Measurements from ENCODE around the gene MMP25.

MMP25 gene

DNA sequence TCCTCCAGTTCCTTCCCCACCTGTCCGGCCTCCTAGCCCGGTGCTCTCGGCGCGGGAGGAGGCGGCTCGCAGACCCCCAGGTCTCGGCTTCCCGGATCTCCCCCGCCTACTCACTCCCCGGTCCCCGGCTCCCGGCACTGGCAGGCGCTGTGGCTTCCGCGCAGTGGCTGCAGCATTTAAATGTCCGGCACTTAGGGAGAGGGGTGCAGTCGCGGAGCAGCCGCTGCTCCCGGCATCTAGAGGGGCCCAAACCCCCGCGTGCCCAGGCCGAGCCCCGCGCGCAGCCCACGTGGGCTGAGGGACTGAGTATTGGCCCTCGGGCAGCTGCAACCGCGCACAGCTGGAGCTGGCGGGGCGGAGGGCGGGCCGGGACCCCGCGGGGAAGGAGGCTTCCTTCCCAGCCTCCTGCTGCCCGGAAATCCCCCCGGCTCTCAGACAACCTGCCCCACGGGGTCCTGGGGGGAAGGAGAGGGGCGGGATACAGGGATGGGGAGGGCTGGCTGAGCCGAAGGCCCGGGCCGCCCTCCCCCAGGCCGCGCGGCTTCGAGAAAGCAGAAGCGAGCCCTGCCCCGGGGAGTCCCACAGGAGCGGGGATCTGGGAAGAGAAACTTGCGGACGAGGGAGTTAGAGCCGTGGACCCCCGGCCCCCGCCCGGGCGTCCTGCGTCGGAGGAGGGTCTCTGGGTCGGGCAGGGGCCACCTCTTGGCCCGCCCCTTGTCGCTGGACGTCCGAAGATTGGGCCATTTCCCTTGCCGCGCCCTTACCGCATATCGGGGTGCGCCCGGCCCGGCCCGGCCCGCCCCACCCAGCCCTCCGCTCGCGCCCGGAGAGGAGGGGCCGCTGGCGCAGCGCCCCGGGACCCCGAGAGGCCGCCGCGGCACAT, at the start of gene MMP25:
TSS of gene MMP25 (plus strand) at position 804 of the 883 bp plus-strand sequence. CDS start 357 bp downstream, outside the sequence.
- POLR2A ChIA-PET = no interaction called here
- DNase-seq (ENCODE audit: extremely low spot score) = peak; percentile 74
- CTCF ChIA-PET = interaction anchor here (0.6 to 8.9 kb wide), 3 partner anchors 13 to 14 kb away, joined by 3 to 140 read pairs (median 3); no protein-coding TSS in a partner anchor
- TF ChIP-seq CTCF (IDR thresholded peaks at IDR 0.05; ENCODE audit: control extremely low read depth, extremely low read depth, low read depth, missing control alignments) = no peak

DNA sequence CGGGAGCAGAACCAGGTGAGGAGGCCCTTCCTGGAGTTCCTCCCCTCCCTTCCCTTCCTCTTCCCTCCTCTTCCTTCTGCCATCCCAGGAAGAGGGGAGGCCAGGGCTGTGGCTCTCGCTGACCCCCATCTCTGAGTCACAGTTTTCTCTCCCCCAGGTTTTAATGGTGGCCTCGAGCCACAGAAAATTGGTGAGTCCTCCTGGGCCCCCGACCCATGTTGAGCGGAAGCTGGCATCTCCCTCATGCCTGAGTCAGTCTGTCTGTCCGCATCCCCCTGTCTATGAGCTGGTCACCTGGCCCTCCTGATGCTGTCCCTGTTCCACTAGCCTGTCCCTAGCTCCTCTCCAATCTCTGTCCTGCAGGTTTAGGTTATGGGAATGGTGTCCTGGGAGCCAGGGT, 46.4 kb upstream of the MMP25 start:
- CTCF ChIA-PET = interaction anchor here (1.3 to 11.8 kb wide), 2 partner anchors 17 to 26 kb away, joined by 4 to 231 read pairs; partner anchors contain the start of genes CLDN6, HCFC1R1, THOC6 and TNFRSF12A
- TF ChIP-seq CTCF (IDR thresholded peaks at IDR 0.05; ENCODE audit: control extremely low read depth, extremely low read depth, low read depth, missing control alignments) = no peak
- no peak for DNase-seq (ENCODE audit: extremely low spot score)
- POLR2A ChIA-PET = no interaction called here

- ChIA-PET CTCF (interaction anchor here (1.2 to 11.8 kb wide), 3 partner anchors 18 to 73 kb away, joined by 3 to 231 read pairs (median 4); partner anchors contain the start of genes CLDN6, HCFC1R1, THOC6 and TNFRSF12A), POLR2A (no interaction called here)
- no peak for TF ChIP-seq CTCF (IDR thresholded peaks at IDR 0.05; ENCODE audit: control extremely low read depth, extremely low read depth, low read depth, missing control alignments)
- DNase-seq (ENCODE audit: extremely low spot score) = no peak
Observed at GRCh38 chr16:3000540-3000939, 45.8 kb upstream of the MMP25 start.

DNA sequence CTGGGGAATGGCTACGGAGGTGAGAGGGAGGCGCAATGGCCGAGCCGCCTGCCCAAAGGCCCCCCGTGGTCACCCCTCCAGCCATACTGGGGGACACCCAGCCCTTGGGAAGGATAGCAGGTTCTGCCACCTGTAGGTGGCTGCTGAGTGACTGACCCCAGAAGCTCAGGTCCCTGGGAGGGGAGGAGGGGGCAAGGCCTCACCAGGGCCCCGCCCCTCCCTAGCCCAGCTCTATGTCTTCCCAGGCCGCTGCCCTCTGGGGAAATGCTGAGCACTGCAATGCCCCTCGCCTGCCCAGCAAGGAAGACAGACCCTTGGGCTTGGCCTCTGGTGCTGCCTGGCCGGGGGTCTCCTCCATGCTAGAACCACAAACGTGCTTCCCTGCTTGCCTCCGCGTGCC, 45.0 kb upstream of the MMP25 start:
- TF ChIP-seq CTCF (IDR thresholded peaks at IDR 0.05; ENCODE audit: control extremely low read depth, extremely low read depth, low read depth, missing control alignments) = no peak
- DNase-seq (ENCODE audit: extremely low spot score) = no peak
- ChIA-PET POLR2A (no interaction called here), CTCF (interaction anchor here (1.2 to 11.8 kb wide), 5 partner anchors 14 to 74 kb away, joined by 3 to 231 read pairs (median 3); partner anchors contain the start of genes CLDN6, HCFC1R1, THOC6 and TNFRSF12A)

GRCh38 chr16:3003582-3004270, 42.6 kb upstream of the MMP25 start:
- ChIA-PET POLR2A (interaction anchor here (0.6 kb wide), 1 partner anchor 25 kb away, joined by 4 read pairs; no protein-coding TSS in a partner anchor), CTCF (interaction anchor here (0.6 to 11.8 kb wide), 6 partner anchors 9 to 126 kb away, joined by 3 to 231 read pairs (median 4); partner anchors contain the start of genes CLDN6, HCFC1R1, THOC6 and TNFRSF12A)

More at GRCh38 chr16:3003582-3004270, 42.6 kb upstream of the MMP25 start:
- DNase-seq (ENCODE audit: extremely low spot score) = peak; percentile 99
- peak; percentile 73 for TF ChIP-seq CTCF (IDR thresholded peaks at IDR 0.05; ENCODE audit: control extremely low read depth, extremely low read depth, low read depth, missing control alignments)
